OCI-LY3 (cell line): ENCODE measurements around the gene NDUFS8.

ENCODE experiments used
- CTCF ChIP-seq: fragments of 200-600, 300-600 bp; sonication (generic); IDR thresholded peaks from 2 replicates; pipeline ENCODE4 v1.5.1; 2014; ENCODE audit warnings: antibody characterized with exemption, low read length, low read depth
- EZH2phosphoT487 ChIP-seq: fragments of 200-600 bp; shearing (Covaris generic); IDR thresholded peaks from 2 replicates; pipeline ENCODE4 v1.6.1; 2018; ENCODE audit warnings: antibody characterized with exemption, mixed run types, low read depth

GRCh38 chr11:68038718-68039525 lies 8.4 kb downstream of the NDUFS8 start, which contains the start of gene TCIRG1:
- TF ChIP-seq CTCF (no peak), EZH2phosphoT487 (no peak)
